ENCODE measurements around the gene SCAI. TPM values are rescaled to one million over a fixed set of nuclear protein-coding genes. Genes with fewer than 3 reads are reported as not detected.

SCAI gene
- total RNA-seq, 2 experiments from 2014 or later, result 21.5 to 25.0 TPM

DNA sequence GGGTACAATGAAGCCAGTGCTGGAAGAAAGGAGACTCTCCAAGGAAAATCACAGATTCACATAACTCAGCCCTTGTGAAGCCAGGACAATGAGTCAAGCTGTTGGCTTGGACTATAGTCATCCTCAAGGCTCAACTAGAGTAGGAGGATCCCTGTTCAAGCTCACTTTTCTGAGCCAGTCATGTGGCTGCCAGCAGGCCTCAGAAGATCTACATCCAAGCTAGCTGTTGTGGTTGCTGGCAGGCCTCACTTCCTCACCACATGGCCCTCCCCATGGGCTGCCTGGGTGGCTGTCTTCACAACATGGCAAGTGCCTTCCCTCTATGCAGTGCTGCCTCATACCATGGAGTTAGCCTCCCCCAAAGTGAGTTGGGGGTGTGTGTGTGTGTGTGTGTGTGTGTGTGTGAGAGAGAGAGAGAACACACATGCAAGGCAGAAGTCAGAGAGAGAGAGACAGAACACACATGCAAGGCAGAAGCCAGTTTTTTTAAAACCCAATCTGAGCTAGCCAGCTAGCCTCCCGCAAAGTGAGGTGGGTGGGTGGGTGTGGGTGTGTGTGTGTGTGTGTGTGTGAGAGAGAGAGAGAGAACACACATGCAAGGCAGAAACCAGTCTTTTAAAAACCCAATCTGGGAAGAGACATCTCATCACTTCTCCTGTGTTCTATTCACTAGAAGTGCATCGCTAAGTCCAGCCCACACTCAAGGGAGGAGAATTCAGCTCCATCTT lies 17.1 kb downstream of the SCAI start:
- H3K79me2 ChIP-seq (ENCODE audit: insufficient read depth, low read depth, low read length), result peaks cover 37% of the 10 kb centered on the region; the same call in 1 of the 2 replicates
- peak; percentile 85 for DNase-seq (ENCODE audit: low spot score)
- ChIA-PET CTCF (ENCODE audit: unreplicated experiment) (no interaction called here), POLR2A (interaction anchor here (0.6 to 0.7 kb wide), 3 partner anchors 18 to 31 kb away, joined by 3 to 4 read pairs (median 3); partner anchors contain the start of gene SCAI)
- no peak for TF ChIP-seq EZH2phosphoT487 (IDR thresholded peaks at IDR 0.05; ENCODE audit: borderline replicate concordance, low read depth, low read length)
- TF ChIP-seq, protein P1, sequence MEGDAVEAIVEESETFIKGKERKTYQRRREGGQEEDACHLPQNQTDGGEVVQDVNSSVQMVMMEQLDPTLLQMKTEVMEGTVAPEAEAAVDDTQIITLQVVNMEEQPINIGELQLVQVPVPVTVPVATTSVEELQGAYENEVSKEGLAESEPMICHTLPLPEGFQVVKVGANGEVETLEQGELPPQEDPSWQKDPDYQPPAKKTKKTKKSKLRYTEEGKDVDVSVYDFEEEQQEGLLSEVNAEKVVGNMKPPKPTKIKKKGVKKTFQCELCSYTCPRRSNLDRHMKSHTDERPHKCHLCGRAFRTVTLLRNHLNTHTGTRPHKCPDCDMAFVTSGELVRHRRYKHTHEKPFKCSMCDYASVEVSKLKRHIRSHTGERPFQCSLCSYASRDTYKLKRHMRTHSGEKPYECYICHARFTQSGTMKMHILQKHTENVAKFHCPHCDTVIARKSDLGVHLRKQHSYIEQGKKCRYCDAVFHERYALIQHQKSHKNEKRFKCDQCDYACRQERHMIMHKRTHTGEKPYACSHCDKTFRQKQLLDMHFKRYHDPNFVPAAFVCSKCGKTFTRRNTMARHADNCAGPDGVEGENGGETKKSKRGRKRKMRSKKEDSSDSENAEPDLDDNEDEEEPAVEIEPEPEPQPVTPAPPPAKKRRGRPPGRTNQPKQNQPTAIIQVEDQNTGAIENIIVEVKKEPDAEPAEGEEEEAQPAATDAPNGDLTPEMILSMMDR (conservative IDR thresholded peaks at IDR 0.05; ENCODE audit: low read length), result no peak
- no peak overlapping the region for H3K4me3 ChIP-seq (ENCODE audit: low read depth, low read length, poor library complexity, severe bottlenecking)
- no peaks in the 10 kb centered on the region for H4K20me1 ChIP-seq (ENCODE audit: insufficient read depth, low read length)
- peak overlapping the region; percentile 17; the same call in 1 of the 2 replicates for H2AFZ ChIP-seq (ENCODE audit: low read length)
- peak overlapping the region; percentile 43 for H3K4me2 ChIP-seq (ENCODE audit: low read length)
- intact Hi-C loops (cut with micrococcal nuclease; ENCODE audit: unreplicated experiment), result no loop called here
- H3K36me3 ChIP-seq (ENCODE audit: insufficient read depth, low read length), result peaks cover 12% of the 10 kb centered on the region
- no TSS peak for BruUV-seq (replicated peaks)
- H3K9me2 ChIP-seq (ENCODE audit: insufficient read depth, low read length), result no peaks in the 10 kb centered on the region
- peaks cover 43% of the 10 kb centered on the region for H3K4me1 ChIP-seq (ENCODE audit: insufficient read depth, low read length, poor library complexity, severe bottlenecking)
- H3K9me3 ChIP-seq (ENCODE audit: low read length), result no peaks in the 10 kb centered on the region
- H3K27ac ChIP-seq (ENCODE audit: low read depth, low read length, poor library complexity, severe bottlenecking), result peak overlapping the region; percentile 52

- peak overlapping the region; percentile 52 for H3K27ac ChIP-seq (ENCODE audit: low read depth, low read length, poor library complexity, severe bottlenecking)
- peaks cover 12% of the 10 kb centered on the region for H3K36me3 ChIP-seq (ENCODE audit: insufficient read depth, low read length)
- no TSS peak for BruUV-seq (replicated peaks)
- TF ChIP-seq, protein P1 (conservative IDR thresholded peaks at IDR 0.05; ENCODE audit: low read length), result no peak
- TF ChIP-seq EZH2phosphoT487 (IDR thresholded peaks at IDR 0.05; ENCODE audit: borderline replicate concordance, low read depth, low read length), result no peak
- no peak overlapping the region for H3K4me3 ChIP-seq (ENCODE audit: low read depth, low read length, poor library complexity, severe bottlenecking)
- no peak for DNase-seq (ENCODE audit: low spot score)
- intact Hi-C loops (cut with micrococcal nuclease; ENCODE audit: unreplicated experiment), result no loop called here
- H3K4me1 ChIP-seq (ENCODE audit: insufficient read depth, low read length, poor library complexity, severe bottlenecking), result peaks cover 50% of the 10 kb centered on the region
- H2AFZ ChIP-seq (ENCODE audit: low read length), result peak overlapping the region; percentile 17; the same call in 1 of the 2 replicates
- peak overlapping the region; percentile 43 for H3K4me2 ChIP-seq (ENCODE audit: low read length)
- ChIA-PET POLR2A (interaction anchor here (0.6 to 0.7 kb wide), 3 partner anchors 18 to 31 kb away, joined by 3 to 4 read pairs (median 3); partner anchors contain the start of gene SCAI), CTCF (ENCODE audit: unreplicated experiment) (no interaction called here)
- no peaks in the 10 kb centered on the region for H3K9me2 ChIP-seq (ENCODE audit: insufficient read depth, low read length)
- H4K20me1 ChIP-seq (ENCODE audit: insufficient read depth, low read length), result no peaks in the 10 kb centered on the region
- H3K9me3 ChIP-seq (ENCODE audit: low read length), result no peaks in the 10 kb centered on the region
- peaks cover 43% of the 10 kb centered on the region; the same call in 1 of the 2 replicates for H3K79me2 ChIP-seq (ENCODE audit: insufficient read depth, low read depth, low read length)
Observed at GRCh38 chr9:125125523-125125922, 17.8 kb downstream of the SCAI start.

DNA sequence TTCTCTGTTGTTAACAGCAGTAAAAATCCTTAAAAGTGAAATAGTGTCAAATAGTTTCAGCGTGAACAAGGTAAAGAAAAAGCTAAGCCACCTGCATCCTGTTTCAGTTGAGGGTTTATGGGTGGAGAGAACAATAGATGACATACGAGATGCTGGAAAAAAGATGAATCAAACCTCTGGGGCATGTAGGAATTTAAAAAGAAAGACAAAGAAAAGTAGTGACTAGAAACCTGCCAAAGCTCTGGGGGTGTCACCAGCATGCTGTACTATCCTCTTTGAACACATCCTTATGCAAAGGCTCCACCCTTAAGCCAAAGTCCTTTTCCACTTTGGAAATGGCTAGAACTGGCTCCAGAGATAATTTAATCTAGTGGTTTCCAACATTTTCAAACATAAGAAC lies 22.2 kb downstream of the SCAI start:
- H3K36me3 ChIP-seq (ENCODE audit: insufficient read depth, low read length), result peaks cover 21% of the 10 kb centered on the region
- TF ChIP-seq, protein P1 (conservative IDR thresholded peaks at IDR 0.05; ENCODE audit: low read length), result no peak
- no peak for TF ChIP-seq EZH2phosphoT487 (IDR thresholded peaks at IDR 0.05; ENCODE audit: borderline replicate concordance, low read depth, low read length)
- POLR2A ChIA-PET, result no interaction called here
- H3K79me2 ChIP-seq (ENCODE audit: insufficient read depth, low read depth, low read length), result peaks cover 42% of the 10 kb centered on the region; the same call in 1 of the 2 replicates
- no TSS peak for BruUV-seq (replicated peaks)
- CTCF ChIA-PET (ENCODE audit: unreplicated experiment), result no interaction called here
- H3K4me2 ChIP-seq (ENCODE audit: low read length), result peak overlapping the region; percentile 67
- peak overlapping the region; percentile 36 for H3K4me3 ChIP-seq (ENCODE audit: low read depth, low read length, poor library complexity, severe bottlenecking)
- peaks cover 57% of the 10 kb centered on the region for H3K4me1 ChIP-seq (ENCODE audit: insufficient read depth, low read length, poor library complexity, severe bottlenecking)
- peak overlapping the region; percentile 91 for H3K27ac ChIP-seq (ENCODE audit: low read depth, low read length, poor library complexity, severe bottlenecking)
- peak overlapping the region; percentile 20; the same call in 1 of the 2 replicates for H2AFZ ChIP-seq (ENCODE audit: low read length)
- intact Hi-C loops (cut with micrococcal nuclease; ENCODE audit: unreplicated experiment), result loop anchor here (2.0 kb wide), 1 partner anchor 180 kb away; the partner anchor contains the start of gene GOLGA1
- DNase-seq (ENCODE audit: low spot score), result peak; percentile 88
- H3K9me3 ChIP-seq (ENCODE audit: low read length), result no peaks in the 10 kb centered on the region
- H4K20me1 ChIP-seq (ENCODE audit: insufficient read depth, low read length), result no peaks in the 10 kb centered on the region
- no peaks in the 10 kb centered on the region for H3K9me2 ChIP-seq (ENCODE audit: insufficient read depth, low read length)

Measured in OCI-LY7 (cell line).